Aorta (tissue), 5 donors: ENCODE data around the gene VANGL2. TPM values are rescaled to one million over a fixed set of nuclear protein-coding genes. Genes with fewer than 3 reads are reported as not detected.

Experiments
- ATAC-seq: fragments of 200-7000 bp; cut with Tn5 transposase; one replicate; pipeline ENCODE4 v1.9.1; 2022; ENCODE audit warnings: moderate library complexity; ENCODE audit not compliant: low FRiP score
- DNase-seq, 2 donors: peaks; one replicate each; pipeline ENCODE4 v3.0.0-alpha.2; 2020
- H3K27ac ChIP-seq, 2 donors: one replicate each; pipeline ENCODE4 v1.5.1; 2013; ENCODE audit warnings: low read length in 2 of 2, mild to moderate bottlenecking in 2 of 2, moderate library complexity in 2 of 2, control low read depth in 1 of 2, inconsistent platforms in 1 of 2, low read depth in 1 of 2
- H3K27me3 ChIP-seq, 2 donors: one replicate each; pipeline ENCODE4 v1.6.1; 2013; ENCODE audit warnings: control low read depth in 1 of 2, low read length in 1 of 2, mild to moderate bottlenecking in 1 of 2, moderate library complexity in 1 of 2; ENCODE audit not compliant: insufficient read depth in 2 of 2, control insufficient read depth in 1 of 2
- H3K36me3 ChIP-seq, 2 donors: one replicate each; pipeline ENCODE4 v1.6.1; 2013; ENCODE audit warnings: control low read depth in 1 of 2, low read length in 1 of 2, mild to moderate bottlenecking in 1 of 2; ENCODE audit not compliant: insufficient read depth in 2 of 2, control insufficient read depth in 1 of 2
- H3K4me1 ChIP-seq, 2 donors: one replicate each; pipeline ENCODE4 v1.6.1; 2013; ENCODE audit warnings: low read length in 2 of 2, control low read depth in 1 of 2, mild to moderate bottlenecking in 1 of 2, moderate library complexity in 1 of 2; ENCODE audit not compliant: insufficient read depth in 2 of 2, control insufficient read depth in 1 of 2
- H3K4me3 ChIP-seq, 2 donors: one replicate each; pipeline ENCODE4 v1.5.1; 2013; ENCODE audit warnings: low read length in 2 of 2, control low read depth in 1 of 2, mild to moderate bottlenecking in 1 of 2
- H3K9me3 ChIP-seq: one replicate; pipeline ENCODE4 v1.6.1; 2013; ENCODE audit warnings: mild to moderate bottlenecking, low read length; ENCODE audit not compliant: control insufficient read depth
- WGBS, 2 donors: extraction: QIAGEN DNeasy Blood & Tissue Kit; methylation state at CpG; one replicate each; pipeline ENCODE4 v1.1.7; 2013; 5-methylcytosine and 5-hydroxymethylcytosine counted together
- intact Hi-C, 2 donors: fragments of 100-400 bp; cut with DNase I; formaldehyde crosslinking; loops; one replicate each; pipeline versions ENCODE4 v1.14.2 to v1.15.0; 2022
- polyA plus RNA-seq, 2 donors: library from polyadenylated mRNA; stranded (reverse); fragments of 200-250 nt; gene quantifications; one replicate each; pipeline ENCODE4 v1.2.3, GENCODE V29; 2013
- total RNA-seq, 2 donors: library from RNA; stranded (reverse); fragmentation: NEBNext Ultra II Directional; extraction: Animal tissue kit (Norgen Biotek cat#: 25700); gene quantifications; one replicate each; pipeline ENCODE4 v1.2.1, GENCODE V29; 2021
- donor health status: healthy with polysubstance abuse.
- donor health status: Bipolar disorder and iron deficiency.
- donor health status: DM: no; HTN: no; CAD: no.
- donor health status: DM: no; HTN: no; CAD: no.
- donor health status: DM: yes; HTN: yes; CAD: no.

VANGL2 gene
- total and polyA plus RNA-seq, 4 donors, result 0.26 to 4.4 (median 0.92) TPM

- H3K4me3 ChIP-seq, result no peak overlapping the region
- ATAC-seq (no peak), DNase-seq (no peak)
- H3K27me3 ChIP-seq, result peaks cover 0 to 2% of the 10 kb centered on the region in 2 donors
- no peaks in the 10 kb centered on the region for H3K4me1 ChIP-seq
- no peaks in the 10 kb centered on the region for H3K9me3 ChIP-seq
- intact Hi-C loops, result no loop called here
- no peaks in the 10 kb centered on the region for H3K36me3 ChIP-seq
- WGBS, 2 donors, result 56 to 70% methylated on average over 2 of the region's 2 CpGs
- H3K27ac ChIP-seq, result no peak overlapping the region
Measured at GRCh38 chr1:160436966-160437365, 36.6 kb downstream of the VANGL2 start.

- DNase-seq (no peak), ATAC-seq (no peak)
- Histone ChIP-seq H3K27me3 (peaks cover 0 to 2% of the 10 kb centered on the region in 2 donors), H3K4me3 (no peak overlapping the region), H3K4me1 (no peaks in the 10 kb centered on the region), H3K36me3 (no peaks in the 10 kb centered on the region), H3K27ac (no peak overlapping the region), H3K9me3 (no peaks in the 10 kb centered on the region)
- 70 to 76% methylated on average over 4 of the region's 4 CpGs for WGBS, 2 donors
- intact Hi-C loops, result no loop called here
Measured at GRCh38 chr1:160437432-160438316, 37.3 kb downstream of the VANGL2 start.

- Histone ChIP-seq H3K4me1 (no peaks in the 10 kb centered on the region), H3K36me3 (no peaks in the 10 kb centered on the region), H3K9me3 (no peaks in the 10 kb centered on the region), H3K27ac (no peak overlapping the region), H3K4me3 (no peak overlapping the region), H3K27me3 (peaks cover 0 to 2% of the 10 kb centered on the region in 2 donors)
- DNase-seq (no peak), ATAC-seq (no peak)
- intact Hi-C loops, result no loop called here
- 81 to 87% methylated on average over 4 of the region's 4 CpGs for WGBS, 2 donors
Measured at GRCh38 chr1:160438317-160438918, 38.1 kb downstream of the VANGL2 start.

GRCh38 chr1:160438935-160439334 is 38.6 kb downstream of the VANGL2 start:
- Histone ChIP-seq H3K36me3 (no peaks in the 10 kb centered on the region), H3K9me3 (no peaks in the 10 kb centered on the region), H3K4me3 (no peak overlapping the region), H3K27ac (no peak overlapping the region), H3K27me3 (peaks cover 0 to 2% of the 10 kb centered on the region in 2 donors), H3K4me1 (no peaks in the 10 kb centered on the region)
- intact Hi-C loops, result no loop called here
- 76 to 84% methylated on average over 2 of the region's 2 CpGs for WGBS, 2 donors
- ATAC-seq, result no peak
- no peak for DNase-seq

- no peaks in the 10 kb centered on the region for H3K9me3 ChIP-seq
- intact Hi-C loops, result no loop called here
- H3K4me1 ChIP-seq, result no peaks in the 10 kb centered on the region
- no peaks in the 10 kb centered on the region for H3K36me3 ChIP-seq
- no peak overlapping the region for H3K27ac ChIP-seq
- WGBS, 2 donors, result 46 to 70% methylated on average over 2 of the region's 2 CpGs
- no peaks in the 10 kb centered on the region for H3K27me3 ChIP-seq
- no peak overlapping the region for H3K4me3 ChIP-seq
- DNase-seq (no peak), ATAC-seq (no peak)
Measured at GRCh38 chr1:160439718-160440117, 39.4 kb downstream of the VANGL2 start.

- DNase-seq (no peak), ATAC-seq (no peak)
- intact Hi-C loops, result no loop called here
- H3K27ac ChIP-seq, result no peak overlapping the region
- no peaks in the 10 kb centered on the region for H3K27me3 ChIP-seq
- no peak overlapping the region for H3K4me3 ChIP-seq
- no peaks in the 10 kb centered on the region for H3K36me3 ChIP-seq
- 52 to 55% methylated on average over 8 of the region's 8 CpGs for WGBS, 2 donors
- no peaks in the 10 kb centered on the region for H3K4me1 ChIP-seq
- no peaks in the 10 kb centered on the region for H3K9me3 ChIP-seq
Measured at GRCh38 chr1:160446945-160447600, 46.7 kb downstream of the VANGL2 start.

- intact Hi-C loops, result no loop called here
- Histone ChIP-seq H3K27ac (no peak overlapping the region), H3K4me3 (no peak overlapping the region), H3K36me3 (no peaks in the 10 kb centered on the region), H3K4me1 (no peaks in the 10 kb centered on the region), H3K27me3 (no peaks in the 10 kb centered on the region), H3K9me3 (no peaks in the 10 kb centered on the region)
- ATAC-seq (no peak), DNase-seq (no peak)
- WGBS, 2 donors, result 82 to 86% methylated on average over 2 of the region's 2 CpGs
Measured at GRCh38 chr1:160449494-160449893, 49.1 kb downstream of the VANGL2 start.

- 69 to 74% methylated on average over 7 of the region's 7 CpGs for WGBS, 2 donors
- Histone ChIP-seq H3K27ac (no peak overlapping the region), H3K36me3 (no peaks in the 10 kb centered on the region), H3K4me3 (no peak overlapping the region), H3K27me3 (no peaks in the 10 kb centered on the region), H3K4me1 (no peaks in the 10 kb centered on the region), H3K9me3 (no peaks in the 10 kb centered on the region)
- intact Hi-C loops, result no loop called here
- DNase-seq (no peak), ATAC-seq (no peak)
Measured at GRCh38 chr1:160451119-160451858, 50.9 kb downstream of the VANGL2 start.
